Mucosa of descending colon (tissue), 3 donors: ENCODE data around the gene MMP21. TPM values are rescaled to one million over a fixed set of nuclear protein-coding genes. Genes with fewer than 3 reads are reported as not detected.

Experiments
- ATAC-seq: fragments of 200-7000 bp; cut with Tn5 transposase; one replicate; pipeline ENCODE4 v1.9.1; 2020; ENCODE audit warnings: mild to moderate bottlenecking, moderate library complexity
- DNase-seq, 3 donors: peaks; one replicate each; pipeline ENCODE4 v3.0.0-alpha.2; 2020
- H3K36me3 ChIP-seq: fragments of 200-600 bp; one replicate; pipeline ENCODE4 v1.8.0; 2021; ENCODE audit warnings: low read depth, mild to moderate bottlenecking
- H3K4me1 ChIP-seq: fragments of 200-600 bp; one replicate; pipeline ENCODE4 v1.8.0; 2021; ENCODE audit warnings: low read depth, mild to moderate bottlenecking
- H3K4me3 ChIP-seq: fragments of 200-600 bp; one replicate; pipeline ENCODE4 v1.8.0; 2021; ENCODE audit warnings: mild to moderate bottlenecking
- H3K9me3 ChIP-seq: fragments of 200-600 bp; one replicate; pipeline ENCODE4 v1.8.0; 2021; ENCODE audit warnings: mild to moderate bottlenecking
- intact Hi-C, 2 donors: fragments of 100-400 bp; cut with DNase I in 1 of 2; cut with micrococcal nuclease in 1 of 2; formaldehyde crosslinking; loops; one replicate each; pipeline versions ENCODE4 v1.11.0 to v1.11.1; 2022; cut with DNase I, micrococcal nuclease
- total RNA-seq, 3 donors: library from RNA; stranded (reverse); fragmentation: NEBNext Ultra II Directional in 2 of 3; extraction: Animal tissue kit (Norgen Biotek cat#: 25700) in 2 of 3; gene quantifications; one replicate each; pipeline versions ENCODE4 v1.2.1 to v1.2.4, GENCODE V29; 2021 to 2023
- TF ChIP-seq, protein P1 (sequence below): fragments of 200-600 bp; IDR thresholded peaks from one replicate; pipeline ENCODE4 v1.8.0; 2022; ENCODE audit warnings: antibody characterized with exemption, mild to moderate bottlenecking
- donor health status: DM: no; HTN: no; CAD: no; lungs with moderate emphysema.
- donor health status: DM: no; HTN: no; CAD: no.
- donor health status: DM: no; HTN: yes; CAD: no.

Gene MMP21
- total RNA-seq, 3 donors from 2014 or later, result 0.14 to 0.28 TPM; not detected in 1

DNA sequence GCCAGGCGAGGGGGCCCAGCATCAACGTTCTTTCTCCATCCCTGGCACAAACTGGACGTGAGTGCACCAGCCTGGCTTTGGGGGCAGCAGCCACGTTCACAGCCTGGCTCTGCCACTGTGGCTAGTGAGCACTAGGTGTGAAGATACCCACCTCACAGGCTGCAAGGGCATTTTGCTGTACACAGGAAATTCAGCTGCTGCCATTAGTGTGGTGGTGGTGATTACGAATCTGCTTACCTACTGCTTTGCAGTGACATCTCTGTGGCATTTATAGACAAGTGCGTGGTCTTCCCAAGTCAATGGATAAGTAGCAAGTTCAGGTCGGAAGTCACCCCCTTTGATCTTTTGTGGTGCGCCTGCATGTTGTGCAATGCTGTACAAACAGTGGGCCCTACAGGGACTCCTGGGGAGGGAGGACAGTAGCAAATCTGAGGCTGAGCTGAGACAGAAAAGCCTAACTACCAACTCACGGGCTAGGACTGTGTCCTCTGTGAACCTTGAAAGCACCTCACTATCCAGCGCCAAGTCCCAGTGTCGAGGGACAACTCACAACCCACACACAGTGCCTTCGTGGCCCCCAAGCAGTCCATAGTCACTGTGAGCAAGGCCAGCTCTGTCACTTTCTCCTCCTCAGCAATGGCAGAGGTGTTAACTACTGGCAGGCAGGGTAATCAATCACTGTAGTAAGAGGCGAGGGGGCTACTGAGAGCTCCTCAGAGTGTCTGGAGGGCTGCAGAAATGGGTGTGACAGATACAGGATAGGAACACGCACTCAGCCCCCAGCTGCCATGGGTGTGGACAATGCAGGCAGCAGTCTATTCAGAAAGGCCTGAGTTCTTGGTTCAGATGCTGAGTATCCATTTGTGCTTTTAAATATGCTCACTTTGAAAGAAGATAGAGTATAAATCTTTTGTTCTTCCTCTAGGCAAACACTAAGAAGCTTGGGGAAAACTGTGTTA, 17.0 kb upstream of the MMP21 start:
- intact Hi-C loops, result no loop called here
- TF ChIP-seq, protein P1, sequence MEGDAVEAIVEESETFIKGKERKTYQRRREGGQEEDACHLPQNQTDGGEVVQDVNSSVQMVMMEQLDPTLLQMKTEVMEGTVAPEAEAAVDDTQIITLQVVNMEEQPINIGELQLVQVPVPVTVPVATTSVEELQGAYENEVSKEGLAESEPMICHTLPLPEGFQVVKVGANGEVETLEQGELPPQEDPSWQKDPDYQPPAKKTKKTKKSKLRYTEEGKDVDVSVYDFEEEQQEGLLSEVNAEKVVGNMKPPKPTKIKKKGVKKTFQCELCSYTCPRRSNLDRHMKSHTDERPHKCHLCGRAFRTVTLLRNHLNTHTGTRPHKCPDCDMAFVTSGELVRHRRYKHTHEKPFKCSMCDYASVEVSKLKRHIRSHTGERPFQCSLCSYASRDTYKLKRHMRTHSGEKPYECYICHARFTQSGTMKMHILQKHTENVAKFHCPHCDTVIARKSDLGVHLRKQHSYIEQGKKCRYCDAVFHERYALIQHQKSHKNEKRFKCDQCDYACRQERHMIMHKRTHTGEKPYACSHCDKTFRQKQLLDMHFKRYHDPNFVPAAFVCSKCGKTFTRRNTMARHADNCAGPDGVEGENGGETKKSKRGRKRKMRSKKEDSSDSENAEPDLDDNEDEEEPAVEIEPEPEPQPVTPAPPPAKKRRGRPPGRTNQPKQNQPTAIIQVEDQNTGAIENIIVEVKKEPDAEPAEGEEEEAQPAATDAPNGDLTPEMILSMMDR, result no peak
- no peak overlapping the region for H3K4me3 ChIP-seq
- no peaks in the 10 kb centered on the region for H3K4me1 ChIP-seq
- ATAC-seq (no peak), DNase-seq (no peak)
- no peaks in the 10 kb centered on the region for H3K9me3 ChIP-seq
- no peaks in the 10 kb centered on the region for H3K36me3 ChIP-seq

DNA sequence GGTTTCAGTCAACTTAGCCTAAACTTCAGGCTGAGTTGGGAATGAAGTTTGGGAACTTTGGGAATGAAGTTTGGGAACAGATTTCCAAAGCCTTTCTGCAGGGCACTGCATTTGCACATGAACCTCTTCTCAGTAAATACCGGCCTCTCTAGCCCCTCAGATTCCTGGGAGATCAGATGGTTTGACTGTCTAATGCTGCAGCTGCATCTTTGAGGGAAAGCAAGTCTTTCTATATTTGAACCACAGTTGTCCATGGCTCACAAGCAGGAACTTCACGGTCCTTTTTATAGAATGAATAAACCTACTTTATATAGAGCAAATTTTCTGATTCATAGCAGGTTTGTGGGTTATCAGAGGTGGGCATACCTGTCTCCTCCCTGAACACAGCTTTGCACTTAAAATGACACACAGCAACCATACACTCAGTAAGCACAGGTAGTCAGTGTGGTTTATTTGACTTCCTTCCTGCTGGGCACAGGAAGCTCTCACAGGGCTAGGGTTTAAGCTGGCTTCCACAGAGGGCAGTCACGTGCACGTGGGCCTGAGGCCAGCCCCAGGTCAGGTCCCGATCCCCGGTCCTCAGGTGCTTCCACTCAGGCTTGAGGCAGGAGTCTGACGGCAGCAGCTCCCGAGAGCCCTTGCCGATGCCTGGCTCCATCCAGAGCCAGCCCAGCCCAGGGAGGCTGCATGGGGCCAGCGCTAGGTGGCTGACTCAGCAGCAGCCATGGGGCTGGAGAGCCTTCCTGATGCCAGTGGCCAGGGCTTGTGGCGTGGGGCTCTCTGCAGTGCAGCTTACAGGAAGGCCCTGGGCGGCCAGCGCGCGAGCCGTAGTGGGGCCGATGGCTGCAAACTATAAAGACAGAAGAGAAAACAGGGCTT, 12.8 kb upstream of the MMP21 start:
- no peak for DNase-seq
- no peaks in the 10 kb centered on the region for H3K36me3 ChIP-seq

DNA sequence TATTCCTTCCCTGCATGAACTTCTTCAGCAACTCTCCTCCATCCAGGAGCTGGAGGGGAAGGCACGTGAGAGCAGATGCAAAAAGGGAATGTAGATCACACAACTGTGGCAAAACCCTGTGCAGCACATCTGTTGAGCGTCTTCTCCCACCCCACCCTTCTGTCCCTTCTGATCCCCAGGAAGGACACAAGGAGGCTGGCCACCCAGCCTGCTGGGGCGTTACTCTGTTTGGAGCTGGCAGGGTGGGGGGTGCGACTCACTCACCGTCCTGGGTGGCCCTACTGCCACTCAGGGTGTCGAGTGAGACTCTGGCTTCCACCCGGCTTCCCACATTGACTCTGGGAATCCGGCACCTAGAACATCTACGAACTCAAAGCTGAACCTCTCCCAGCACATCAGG, 10.2 kb upstream of the MMP21 start:
- ATAC-seq, result no peak
- Histone ChIP-seq H3K36me3 (no peaks in the 10 kb centered on the region), H3K4me1 (no peaks in the 10 kb centered on the region), H3K9me3 (no peaks in the 10 kb centered on the region), H3K4me3 (no peak overlapping the region)
- DNase-seq, result no peak
- TF ChIP-seq, protein P1, result no peak
- intact Hi-C loops, result no loop called here

More for the DNA sequence above, 12.8 kb upstream of the MMP21 start:
- Histone ChIP-seq H3K9me3 (no peaks in the 10 kb centered on the region), H3K4me3 (no peak overlapping the region), H3K4me1 (no peaks in the 10 kb centered on the region)
- peak; percentile 36 for ATAC-seq
- TF ChIP-seq, protein P1, result no peak
- intact Hi-C loops, result no loop called here

DNA sequence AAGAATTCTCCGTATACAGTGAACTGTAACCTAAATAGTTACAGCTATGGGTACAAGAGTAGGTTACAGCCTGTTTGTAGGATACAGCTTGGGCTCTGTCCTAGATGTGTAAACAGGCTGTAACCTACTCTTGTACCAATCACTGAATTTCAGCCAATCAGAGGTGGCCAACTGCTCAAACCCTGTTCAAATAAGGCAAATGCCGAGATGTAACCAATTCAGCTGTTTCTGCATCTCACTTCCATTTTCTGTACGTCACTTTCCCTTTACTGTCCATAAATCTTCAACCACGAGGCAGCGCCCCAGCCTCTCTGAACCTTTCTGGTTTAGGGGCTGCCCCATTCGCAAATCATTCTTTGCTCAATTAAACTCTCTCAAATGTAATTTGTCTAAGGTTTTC, 8.3 kb upstream of the MMP21 start:
- no peak for ATAC-seq
- TF ChIP-seq, protein P1, result no peak

DNA sequence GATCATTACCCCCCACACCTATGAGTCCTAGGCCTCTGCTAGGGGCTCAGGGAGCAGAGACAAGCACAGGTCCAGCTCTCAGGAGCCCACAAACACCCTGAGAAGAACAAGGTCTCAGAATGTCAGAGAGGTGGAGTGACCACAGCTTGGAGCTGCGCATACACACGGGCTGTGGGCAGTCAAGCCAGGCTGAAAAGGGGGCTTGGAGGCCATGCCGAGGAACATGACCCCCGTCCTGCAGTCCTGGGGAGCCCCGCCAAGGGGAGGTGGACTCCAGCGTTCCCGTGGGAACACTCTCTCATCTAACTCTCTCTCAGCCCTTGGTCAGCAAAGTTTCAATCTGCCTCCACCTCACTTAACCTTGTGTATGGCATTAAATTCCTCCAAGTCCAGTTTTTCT, 7.8 kb upstream of the MMP21 start:
- no peak for ATAC-seq
- TF ChIP-seq, protein P1, result no peak

More for the DNA sequence above, 8.3 kb upstream of the MMP21 start:
- Histone ChIP-seq H3K4me3 (no peak overlapping the region), H3K9me3 (no peaks in the 10 kb centered on the region), H3K4me1 (no peaks in the 10 kb centered on the region), H3K36me3 (no peaks in the 10 kb centered on the region)
- intact Hi-C loops, result no loop called here
- no peak for DNase-seq

More for the DNA sequence above, 7.8 kb upstream of the MMP21 start:
- intact Hi-C loops, result no loop called here
- Histone ChIP-seq H3K4me3 (no peak overlapping the region), H3K36me3 (no peaks in the 10 kb centered on the region), H3K9me3 (no peaks in the 10 kb centered on the region), H3K4me1 (no peaks in the 10 kb centered on the region)
- DNase-seq, result no peak
